Measurements from ENCODE around the gene SLC15A5. TPM values are rescaled to one million over a fixed set of nuclear protein-coding genes. Genes with fewer than 3 reads are reported as not detected.

Gene SLC15A5
- total and polyA plus RNA-seq, 2 of the 8 experiments (the other 6 are each of a cell fraction or from before 2014, with no cell fraction given), result not detected

- no peak overlapping the region for H3K4me3 ChIP-seq (ENCODE audit: extremely low read depth in 1 of 4, insufficient read depth in 2 of 4, low read depth in 3 of 4, low read length in 4 of 4)
- H2AK5ac ChIP-seq (ENCODE audit: low read depth, low read length), result no peak overlapping the region
- H3K4me2 ChIP-seq (ENCODE audit: insufficient read depth in 1 of 2, low read depth in 2 of 2, low read length in 2 of 2), result no peak overlapping the region
- no peaks in the 10 kb centered on the region for H4K20me1 ChIP-seq (replicated peaks in 1 of 2; ENCODE audit: control insufficient read depth in 1 of 2, insufficient read depth in 2 of 2, low read length in 2 of 2)
- no peak overlapping the region for H2BK5ac ChIP-seq (ENCODE audit: low read depth, low read length)
- POLR2A ChIA-PET (ENCODE audit: partially characterized antibody), result no interaction called here
- H2BK12ac ChIP-seq (ENCODE audit: low read depth, low read length), result no peak overlapping the region
- H2AFZ ChIP-seq (ENCODE audit: low read length), result no peak overlapping the region
- no peak overlapping the region for H3K56ac ChIP-seq (replicated peaks; ENCODE audit: insufficient read length, low read depth, low read length)
- no peak overlapping the region for H2BK120ac ChIP-seq (replicated peaks; ENCODE audit: low read depth, low read length)
- H4K8ac ChIP-seq (ENCODE audit: extremely low read depth, insufficient read depth, low read length), result no peak overlapping the region
- FAIRE-seq (no peak), DNase-seq (ENCODE audit: low read depth in 1 of 2, low spot score in 2 of 2) (no peak)
- H3K36me3 ChIP-seq (ENCODE audit: control insufficient read depth in 2 of 4, insufficient read depth in 4 of 4, low read length in 3 of 4), result no peaks in the 10 kb centered on the region
- H3K18ac ChIP-seq (ENCODE audit: extremely low read depth, low read length), result no peak overlapping the region
- H2BK20ac ChIP-seq (ENCODE audit: low read length), result no peak overlapping the region
- CTCF ChIA-PET (ENCODE audit: partially characterized antibody), result no interaction called here
- no peaks in the 10 kb centered on the region for H3K4me1 ChIP-seq (replicated peaks in 1 of 4; ENCODE audit: control insufficient read depth in 3 of 4, insufficient read depth in 4 of 4, low read length in 3 of 4)
- no peaks in the 10 kb centered on the region for H3K27me3 ChIP-seq (replicated peaks in 1 of 4; ENCODE audit: control insufficient read depth in 3 of 4, extremely low read depth in 1 of 4, insufficient read depth in 3 of 4, low read length in 3 of 4)
- no peaks in the 10 kb centered on the region for H3K23me2 ChIP-seq (ENCODE audit: low read depth, low read length)
- 77% methylated on average over 1 of the region's 1 CpG; no CpG with 5 or more reads in 1 of the 2 experiments for WGBS, 2 experiments (ENCODE audit: extremely low coverage in 1 of 2, insufficient coverage in 1 of 2, insufficient read length in 1 of 2, insufficient replicate concordance in 2 of 2, low coverage in 1 of 2, low lambda C conversion rate in 2 of 2, missing lambda C conversion rate in 1 of 2)
- H4K5ac ChIP-seq (ENCODE audit: insufficient read length, low read depth, low read length), result no peak overlapping the region
- no peak overlapping the region for H3K27ac ChIP-seq (ENCODE audit: low read depth, low read length)
- no peak overlapping the region for H3K4ac ChIP-seq (replicated peaks; ENCODE audit: insufficient read length, low read depth, low read length)
- H3K9ac ChIP-seq (replicated peaks in 1 of 4; ENCODE audit: extremely low read depth in 1 of 4, low read depth in 3 of 4, low read length in 3 of 4), result no peak overlapping the region
- no peak overlapping the region for H3K23ac ChIP-seq (ENCODE audit: insufficient read length)
- no peaks in the 10 kb centered on the region for H3K79me2 ChIP-seq (ENCODE audit: control insufficient read depth in 1 of 2, insufficient read depth in 2 of 2, low read length in 2 of 2)
- no peaks in the 10 kb centered on the region for H3K79me1 ChIP-seq (ENCODE audit: low read depth, low read length)
- no peak overlapping the region for H4K91ac ChIP-seq (replicated peaks; ENCODE audit: insufficient read length, low read length)
- no peaks in the 10 kb centered on the region for H3K9me3 ChIP-seq (ENCODE audit: insufficient read depth in 2 of 2, low read depth in 1 of 2, low read length in 1 of 2)
- H2BK15ac ChIP-seq (ENCODE audit: low read length), result no peak overlapping the region
- H3K14ac ChIP-seq (ENCODE audit: insufficient read length), result no peak overlapping the region
- TF ChIP-seq PHF8 (conservative IDR thresholded peaks at IDR 0.05; ENCODE audit: low read depth, low read length) (no peak), CBX5 (IDR thresholded peaks at IDR 0.05; ENCODE audit: low read depth, low read length) (no peak), SP4 (IDR thresholded peaks at IDR 0.05; ENCODE audit: low read length) (no peak), ATF2 (IDR thresholded peaks at IDR 0.05; ENCODE audit: low read length) (no peak), NRF1 (IDR thresholded peaks at IDR 0.05; ENCODE audit: low read depth, low read length) (no peak), NANOG (IDR thresholded peaks at IDR 0.05; ENCODE audit: insufficient read depth, low read depth, low read length, poor library complexity, severe bottlenecking) (no peak), SIX5 (IDR thresholded peaks at IDR 0.05; ENCODE audit: low read depth, low read length) (no peak), CEBPB (IDR thresholded peaks at IDR 0.05; ENCODE audit: low read depth, low read length) (no peak), SIRT6 (IDR thresholded peaks at IDR 0.05; ENCODE audit: low read length) (no peak), TAF1 (IDR thresholded peaks at IDR 0.05; ENCODE audit: low read depth, low read length) (no peak), TCF12 (IDR thresholded peaks at IDR 0.05; ENCODE audit: low read depth, low read length) (no peak), TEAD4 (IDR thresholded peaks at IDR 0.05; ENCODE audit: low read depth, low read length) (no peak), ZNF274 (IDR thresholded peaks at IDR 0.05; ENCODE audit: borderline replicate concordance, extremely low read depth, low read length) (no peak), KDM5A (IDR thresholded peaks at IDR 0.05; ENCODE audit: low read length) (no peak)
Observed at GRCh38 chr12:16294376-16294956, 17.0 kb upstream of the SLC15A5 start.

Data from H1 (cell line).